HG02973 (cell line): ENCODE data around the gene NRSN1.
A peak's percentile ranks its signal among the peaks of the same experiment; 100 is the strongest.

Experiments
- ATAC-seq: cut with Tn5 transposase; IDR thresholded peaks from one replicate; pipeline ENCODE4 v1.9.1; 2021; ENCODE audit warnings: moderate library complexity; ENCODE audit not compliant: unreplicated experiment

Gene NRSN1

DNA sequence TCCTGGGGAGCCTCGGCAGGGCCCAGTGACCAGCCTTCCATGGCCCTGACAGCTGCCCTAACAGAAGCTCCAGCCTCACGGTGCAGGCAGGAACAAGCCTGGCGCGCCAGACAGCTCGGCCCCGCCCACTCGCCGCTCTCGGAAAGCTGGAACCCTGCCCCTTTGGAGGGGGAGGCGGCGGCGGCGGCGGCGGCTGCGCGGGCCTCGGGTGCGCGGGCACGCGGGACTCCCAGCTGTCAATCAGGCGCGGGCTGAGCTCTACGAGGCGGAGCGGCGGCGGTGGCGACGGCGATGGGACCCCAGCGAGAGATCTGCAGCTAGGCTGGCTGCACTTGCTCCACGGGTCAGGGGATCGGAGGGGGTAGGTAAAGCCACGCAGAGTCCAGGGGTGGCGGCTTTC, at the start of gene NRSN1:
TSS of gene NRSN1 (plus strand) at position 236 of the 400 bp plus-strand sequence. CDS start 8,113 bp downstream, outside the sequence.
- ATAC-seq: no peak

GRCh38 chr6:24078200-24078599, 47.8 kb upstream of the NRSN1 start:
- no peak for ATAC-seq

DNA sequence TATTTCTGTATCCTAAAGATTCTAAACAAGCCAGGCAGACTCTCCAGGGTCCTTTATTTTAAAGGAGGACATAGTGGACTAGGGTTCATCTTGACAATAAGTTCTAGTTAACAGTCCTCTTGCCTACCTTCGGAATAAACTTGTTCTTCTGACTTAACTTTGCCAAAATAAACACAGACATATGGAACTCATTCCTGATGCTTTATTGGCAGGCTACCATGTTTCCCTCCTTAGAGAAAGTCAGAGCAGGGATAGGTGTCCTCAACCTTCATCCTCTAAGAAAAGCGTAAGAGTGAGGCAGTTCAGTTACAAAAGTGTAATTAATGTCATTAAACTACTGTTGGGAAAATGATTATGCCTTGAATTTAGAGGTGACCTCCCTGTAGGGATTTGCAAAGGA, 46.9 kb upstream of the NRSN1 start:
- ATAC-seq: no peak

DNA sequence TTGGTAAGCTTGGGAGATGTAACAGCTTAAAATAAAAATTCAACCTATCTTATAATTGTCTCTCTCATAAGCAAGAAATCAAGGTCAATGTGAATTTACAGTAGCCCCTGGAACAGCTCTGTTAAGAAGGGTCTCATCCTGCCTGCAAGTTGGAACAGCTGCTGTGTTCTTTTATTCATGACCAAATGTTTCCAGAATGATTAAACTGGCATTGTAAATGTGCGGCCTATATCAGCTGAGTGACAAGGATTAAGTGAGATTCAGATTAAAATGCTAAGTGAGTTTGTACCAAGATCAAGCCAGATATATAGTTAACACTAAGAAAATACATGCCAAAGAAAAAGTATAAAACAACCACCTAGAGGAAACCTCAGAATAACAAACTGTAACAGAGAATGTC, 45.3 kb upstream of the NRSN1 start:
- ATAC-seq: no peak

DNA sequence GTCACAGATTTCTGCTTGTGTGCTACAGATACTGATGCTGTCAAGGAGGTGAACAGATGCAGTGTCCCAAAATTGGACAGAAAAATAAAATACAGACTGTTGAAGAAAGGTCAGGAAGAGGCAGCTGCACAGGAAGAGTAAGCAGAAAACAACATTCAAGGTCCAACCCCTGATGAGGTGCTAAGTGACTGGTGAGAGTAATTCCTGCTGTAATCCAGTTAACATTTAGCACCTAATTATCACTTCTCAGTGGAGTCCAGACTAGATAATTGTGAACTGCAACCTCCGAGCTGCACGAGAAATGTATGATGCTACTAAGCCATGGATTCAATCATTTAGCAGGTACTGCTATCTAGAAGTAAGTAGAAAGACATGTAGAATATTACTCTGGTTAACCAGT, 36.3 kb upstream of the NRSN1 start:
- ATAC-seq: no peak

- ATAC-seq: no peak
These were observed 33.6 kb upstream of the NRSN1 start for GRCh38 chr6:24092407-24092806.

- no peak for ATAC-seq
These were observed 32.6 kb upstream of the NRSN1 start for GRCh38 chr6:24093381-24093780.

DNA sequence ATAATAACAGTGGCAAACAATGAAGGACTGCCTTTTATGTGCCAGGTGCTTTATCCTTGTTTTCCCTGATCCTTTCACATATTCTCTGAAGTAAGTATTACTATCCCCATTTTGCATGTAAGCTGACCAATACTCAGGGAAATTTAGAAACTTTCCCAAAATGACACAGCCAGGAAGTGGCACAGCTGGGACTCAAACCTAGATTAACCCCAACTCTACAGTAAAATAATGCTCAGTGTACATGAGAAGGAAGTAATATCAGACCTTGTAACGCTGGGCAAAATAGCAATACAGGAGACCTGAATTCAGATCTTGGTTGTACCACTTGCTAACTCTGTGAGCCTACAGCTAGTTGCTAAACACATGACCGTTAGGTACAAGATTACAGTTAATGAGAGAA, 26.8 kb upstream of the NRSN1 start:
- no peak for ATAC-seq

- ATAC-seq: no peak
These were observed 25.8 kb upstream of the NRSN1 start for GRCh38 chr6:24100024-24100769.

- no peak for ATAC-seq
These were observed 25.3 kb upstream of the NRSN1 start for GRCh38 chr6:24100770-24101155.

- ATAC-seq: no peak
These were observed 20.8 kb upstream of the NRSN1 start for GRCh38 chr6:24105191-24105590.

DNA sequence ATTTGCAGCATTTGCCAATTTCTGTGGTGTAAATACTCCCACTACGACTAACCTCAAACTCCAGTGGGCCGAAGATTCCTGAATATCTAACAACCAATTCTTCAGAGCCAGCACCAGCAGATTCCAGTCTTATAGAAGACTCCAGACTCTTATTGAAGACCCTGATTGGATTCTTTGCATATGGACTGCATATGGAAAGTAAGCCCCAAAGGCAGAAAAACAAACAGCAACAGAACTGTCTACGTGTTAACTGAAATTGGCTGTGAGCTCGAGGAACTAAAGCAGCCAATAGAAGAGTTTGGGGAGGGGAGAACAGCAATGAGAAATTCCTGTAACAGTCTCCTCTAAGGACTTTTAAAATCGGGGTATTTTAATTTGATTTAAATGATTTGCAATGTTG, 19.7 kb upstream of the NRSN1 start:
- no peak for ATAC-seq

- ATAC-seq: no peak
These were observed 18.7 kb upstream of the NRSN1 start for GRCh38 chr6:24107294-24107693.

DNA sequence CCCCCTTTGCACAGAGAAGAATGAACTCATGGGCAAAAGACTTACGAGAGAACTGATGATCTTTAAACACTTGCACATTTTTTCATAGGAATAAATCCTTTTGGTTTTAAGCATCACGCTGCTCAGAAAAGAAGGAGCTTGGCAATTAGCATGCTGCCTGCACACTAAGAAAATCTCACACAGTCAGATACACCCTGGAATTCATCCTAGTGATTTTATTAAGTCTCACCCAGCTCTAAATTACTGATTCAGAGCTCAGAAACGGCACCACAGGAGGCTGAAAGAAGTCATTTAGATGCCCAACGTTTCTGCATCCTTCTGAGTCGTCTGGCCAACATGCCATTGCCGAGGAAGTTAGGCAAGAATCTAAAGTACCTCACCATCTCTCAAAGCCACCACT, 18.0 kb upstream of the NRSN1 start:
- no peak for ATAC-seq

DNA sequence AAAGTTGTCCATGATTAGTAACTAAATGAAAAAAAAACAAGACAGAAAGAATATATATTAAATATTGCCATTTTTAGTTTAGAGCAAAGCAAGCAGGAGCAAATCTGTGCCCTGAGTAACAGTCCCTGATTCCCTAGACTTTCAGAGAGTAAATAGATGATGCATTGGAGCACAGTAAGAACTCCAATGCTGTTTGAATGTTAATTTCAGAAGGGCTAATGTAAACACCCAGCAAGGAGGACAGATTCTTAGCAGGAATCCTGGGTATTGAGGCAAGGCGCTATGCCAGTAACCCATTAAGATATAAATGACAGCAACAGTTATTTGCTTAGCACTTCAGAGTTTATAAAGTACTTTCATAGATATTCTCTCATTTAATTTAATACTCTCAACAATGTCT, 15.6 kb upstream of the NRSN1 start:
- ATAC-seq: no peak

GRCh38 chr6:24113891-24114290, 12.1 kb upstream of the NRSN1 start:
- no peak for ATAC-seq

DNA sequence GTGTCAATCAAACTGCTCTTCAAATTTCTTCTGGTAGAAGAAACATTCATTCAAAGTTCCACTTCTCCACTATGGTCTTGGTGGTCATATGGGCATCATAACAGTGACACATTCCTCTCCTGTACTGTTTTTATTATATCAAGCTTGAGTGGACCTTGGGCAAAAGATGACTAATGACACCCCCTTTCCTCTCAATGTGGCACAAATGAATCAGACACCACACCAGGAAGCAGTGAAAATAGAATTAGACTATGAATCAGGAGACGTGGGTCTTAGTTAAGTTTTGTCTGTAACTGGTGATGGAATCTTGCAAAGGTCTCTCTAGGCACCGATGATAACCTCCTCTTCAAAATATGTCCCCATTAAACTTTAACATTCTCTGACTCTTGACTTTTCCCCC, 9.0 kb upstream of the NRSN1 start:
- no peak for ATAC-seq

- ATAC-seq: no peak
These were observed 3.9 kb upstream of the NRSN1 start for GRCh38 chr6:24122139-24122538.

DNA sequence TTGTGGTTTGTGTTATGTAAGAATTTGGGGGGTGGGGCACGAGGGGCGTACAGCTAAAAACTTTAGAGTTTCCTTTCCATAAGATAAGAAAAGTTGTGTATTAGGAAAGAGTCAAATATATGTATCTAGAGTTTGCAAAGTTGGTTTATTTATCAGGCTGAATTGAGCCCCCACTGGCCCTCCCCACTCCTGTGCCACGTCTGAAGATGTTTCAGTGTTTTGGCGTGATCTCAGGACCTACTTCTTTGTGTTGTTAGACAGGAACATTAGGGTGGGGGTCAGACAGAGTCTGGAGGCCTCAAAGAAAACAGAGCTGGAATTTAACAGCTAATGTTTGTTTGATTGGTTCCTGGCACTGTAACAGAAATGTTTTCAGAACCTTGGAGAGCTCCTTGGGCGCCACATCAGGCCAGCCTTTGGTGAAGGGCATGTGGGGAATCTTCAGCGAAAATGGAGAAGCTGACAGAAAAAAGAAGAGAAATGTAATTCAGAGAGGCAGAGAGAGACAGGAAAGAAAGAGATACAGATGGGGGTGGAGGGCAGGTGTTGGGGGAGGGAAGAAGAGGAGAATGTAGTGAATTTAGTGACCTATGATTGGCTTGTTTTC, 674 bp downstream of the NRSN1 start:
- ATAC-seq: peak; percentile 58

DNA sequence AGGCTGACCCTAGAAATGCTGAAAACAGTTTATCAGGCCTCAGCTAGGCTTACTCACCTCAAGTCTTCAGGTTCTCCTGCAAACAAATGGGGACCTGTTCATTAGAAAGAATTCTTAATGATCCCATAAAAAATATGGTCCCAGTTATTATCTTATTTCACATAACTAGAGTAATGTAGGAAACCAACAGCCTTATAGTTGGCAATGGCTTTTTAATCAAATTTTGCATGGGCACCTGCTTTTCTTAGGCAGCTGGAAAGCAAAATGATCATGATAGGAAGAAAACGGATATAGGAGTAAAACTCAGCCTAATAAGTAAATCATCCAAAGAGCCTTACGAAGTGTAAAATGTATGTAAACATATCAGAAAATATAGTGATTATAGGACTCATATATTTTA, 1.3 kb downstream of the NRSN1 start:
- no peak for ATAC-seq

DNA sequence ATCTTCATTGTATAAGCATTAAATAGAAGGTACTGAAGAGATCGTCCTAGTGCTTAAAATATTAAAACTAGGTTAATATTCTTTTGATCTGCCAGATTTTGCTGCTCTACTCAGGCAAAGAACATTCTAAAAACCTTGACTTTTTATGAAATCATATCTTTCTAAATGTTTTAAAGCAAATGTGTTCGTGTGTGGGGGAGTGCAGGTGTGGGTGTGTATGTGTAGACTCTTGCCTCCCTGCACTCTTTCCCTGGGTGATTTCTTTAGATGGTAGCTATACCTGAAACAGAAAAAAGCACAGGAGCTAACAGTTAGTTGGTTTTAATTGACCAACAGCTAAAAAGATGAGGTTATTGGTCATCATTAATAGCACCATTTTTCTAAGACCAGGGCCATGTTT, 5.7 kb downstream of the NRSN1 start:
- ATAC-seq: no peak

DNA sequence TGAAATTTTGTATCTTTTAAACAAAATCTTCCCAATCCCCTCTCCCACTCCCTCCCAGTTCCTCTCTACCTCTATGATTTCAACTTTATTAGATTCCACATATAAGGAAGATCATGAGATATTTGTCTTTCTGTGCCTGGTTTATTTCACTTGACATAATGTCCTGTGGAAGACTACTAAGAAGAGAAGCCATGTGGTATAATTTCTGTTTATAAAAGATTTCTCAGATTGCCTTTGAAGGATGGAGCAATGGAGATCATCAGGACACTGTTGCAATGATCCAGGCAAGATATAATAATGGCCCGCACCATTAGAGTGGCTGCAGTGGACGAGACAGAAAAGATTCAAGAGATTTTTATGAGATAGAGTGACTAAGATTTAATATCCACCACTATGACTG, 13.1 kb downstream of the NRSN1 start:
- ATAC-seq: no peak

DNA sequence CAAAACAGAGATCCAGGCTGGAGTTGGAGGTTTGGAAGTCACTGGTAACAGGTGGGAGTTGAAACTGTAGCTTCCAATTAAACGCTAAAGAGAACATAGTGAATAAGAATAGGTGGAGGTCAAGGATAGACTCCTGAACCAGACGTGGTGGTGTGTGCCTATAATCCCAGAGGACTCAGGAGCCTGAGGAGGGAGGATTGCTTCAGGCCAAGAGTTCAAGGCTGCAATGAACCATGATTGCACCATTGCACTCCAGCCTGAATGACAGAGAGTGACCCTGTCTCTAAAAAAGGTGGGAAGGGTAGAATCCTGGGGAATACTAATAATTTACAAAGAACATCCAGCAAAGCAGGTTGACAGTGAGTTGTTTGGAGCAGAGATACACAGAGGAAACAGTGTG, 13.6 kb downstream of the NRSN1 start:
- no peak for ATAC-seq
